NT2/D1 (cell line): ENCODE results near the gene PAQR7.

ENCODE experiments used
- SUZ12 ChIP-seq: IDR thresholded peaks from 2 replicates; pipeline ENCODE4 v1.6.1; 2011; ENCODE audit not compliant: insufficient read length, insufficient read depth; ENCODE audit errors: extremely low read depth
- ZNF274 ChIP-seq: IDR thresholded peaks from 2 replicates; pipeline ENCODE4 v1.6.1; 2011; ENCODE audit warnings: mild to moderate bottlenecking, low read depth, low read length

- no peak for TF ChIP-seq ZNF274
- no peak for TF ChIP-seq SUZ12
Measured at GRCh38 chr1:25874209-25874608, 1.3 kb downstream of the PAQR7 start.
